ENCODE data around the gene CNTN4. TPM values are rescaled to one million over a fixed set of nuclear protein-coding genes. Genes with fewer than 3 reads are reported as not detected.

The CNTN4 gene
- total RNA-seq, 1 donor from 2014 or later, result 0.79 TPM

GRCh38 chr3:2701471-2701870, 602.8 kb downstream of the CNTN4 start:
- Histone ChIP-seq H3K36me3 (ENCODE audit: control insufficient read depth, insufficient read depth, low read length) (no peaks in the 10 kb centered on the region), H3K4me3 (ENCODE audit: low read depth, low read length) (no peak overlapping the region), H3K27me3 (ENCODE audit: control insufficient read depth, insufficient read depth, low read length) (no peaks in the 10 kb centered on the region)
- TF ChIP-seq CTCF (IDR thresholded peaks at IDR 0.05; ENCODE audit: insufficient read depth, low read length, severe bottlenecking), result no peak
- DNase-seq (ENCODE audit: low read depth), result no peak
- FAIRE-seq, result no peak

- FAIRE-seq, result no peak
- Histone ChIP-seq H3K36me3 (ENCODE audit: control insufficient read depth, insufficient read depth, low read length) (no peaks in the 10 kb centered on the region), H3K27me3 (ENCODE audit: control insufficient read depth, insufficient read depth, low read length) (no peaks in the 10 kb centered on the region), H3K4me3 (ENCODE audit: low read depth, low read length) (no peak overlapping the region)
- no peak for DNase-seq (ENCODE audit: low read depth)
- TF ChIP-seq CTCF (IDR thresholded peaks at IDR 0.05; ENCODE audit: insufficient read depth, low read length, severe bottlenecking), result no peak
Measured at GRCh38 chr3:2706144-2706835, 607.6 kb downstream of the CNTN4 start.

GRCh38 chr3:2706836-2707210, 608.2 kb downstream of the CNTN4 start:
- no peak for FAIRE-seq
- no peak overlapping the region for H3K4me3 ChIP-seq (ENCODE audit: low read depth, low read length)
- H3K36me3 ChIP-seq (ENCODE audit: control insufficient read depth, insufficient read depth, low read length), result no peaks in the 10 kb centered on the region
- no peak for DNase-seq (ENCODE audit: low read depth)
- no peak for TF ChIP-seq CTCF (IDR thresholded peaks at IDR 0.05; ENCODE audit: insufficient read depth, low read length, severe bottlenecking)
- H3K27me3 ChIP-seq (ENCODE audit: control insufficient read depth, insufficient read depth, low read length), result no peaks in the 10 kb centered on the region

- no peak for DNase-seq (ENCODE audit: low read depth)
- FAIRE-seq, result no peak
- TF ChIP-seq CTCF (IDR thresholded peaks at IDR 0.05; ENCODE audit: insufficient read depth, low read length, severe bottlenecking), result no peak
Measured at GRCh38 chr3:2711081-2711480, 612.4 kb downstream of the CNTN4 start.

GRCh38 chr3:2713923-2714322, 615.3 kb downstream of the CNTN4 start:
- no peak overlapping the region for H3K4me3 ChIP-seq (ENCODE audit: low read depth, low read length)
- FAIRE-seq (no peak), DNase-seq (ENCODE audit: low read depth) (no peak)
- TF ChIP-seq CTCF (IDR thresholded peaks at IDR 0.05; ENCODE audit: insufficient read depth, low read length, severe bottlenecking), result no peak
- H3K36me3 ChIP-seq (ENCODE audit: control insufficient read depth, insufficient read depth, low read length), result no peaks in the 10 kb centered on the region
- no peaks in the 10 kb centered on the region for H3K27me3 ChIP-seq (ENCODE audit: control insufficient read depth, insufficient read depth, low read length)

More at GRCh38 chr3:2711081-2711480, 612.4 kb downstream of the CNTN4 start:
- Histone ChIP-seq H3K4me3 (ENCODE audit: low read depth, low read length) (no peak overlapping the region), H3K36me3 (ENCODE audit: control insufficient read depth, insufficient read depth, low read length) (no peaks in the 10 kb centered on the region), H3K27me3 (ENCODE audit: control insufficient read depth, insufficient read depth, low read length) (no peaks in the 10 kb centered on the region)

- Histone ChIP-seq H3K27me3 (ENCODE audit: control insufficient read depth, insufficient read depth, low read length) (no peaks in the 10 kb centered on the region), H3K36me3 (ENCODE audit: control insufficient read depth, insufficient read depth, low read length) (no peaks in the 10 kb centered on the region), H3K4me3 (ENCODE audit: low read depth, low read length) (no peak overlapping the region)
- no peak for TF ChIP-seq CTCF (IDR thresholded peaks at IDR 0.05; ENCODE audit: insufficient read depth, low read length, severe bottlenecking)
- no peak for DNase-seq (ENCODE audit: low read depth)
- no peak for FAIRE-seq
Measured at GRCh38 chr3:2714834-2715233, 616.2 kb downstream of the CNTN4 start.

All from bronchial epithelial cell (primary cell).